GM18861 (cell line): ENCODE measurements around the gene ADGRD1.
"Not testable (repeated sequence)": the region's sequence is repeated elsewhere in the genome, so short reads cannot be mapped to it uniquely, and the experiment has no call there.

ENCODE experiments used
- ATAC-seq: cut with Tn5 transposase; IDR thresholded peaks from one replicate; pipeline ENCODE4 v1.9.1; 2021; ENCODE audit not compliant: unreplicated experiment

ADGRD1 gene

DNA sequence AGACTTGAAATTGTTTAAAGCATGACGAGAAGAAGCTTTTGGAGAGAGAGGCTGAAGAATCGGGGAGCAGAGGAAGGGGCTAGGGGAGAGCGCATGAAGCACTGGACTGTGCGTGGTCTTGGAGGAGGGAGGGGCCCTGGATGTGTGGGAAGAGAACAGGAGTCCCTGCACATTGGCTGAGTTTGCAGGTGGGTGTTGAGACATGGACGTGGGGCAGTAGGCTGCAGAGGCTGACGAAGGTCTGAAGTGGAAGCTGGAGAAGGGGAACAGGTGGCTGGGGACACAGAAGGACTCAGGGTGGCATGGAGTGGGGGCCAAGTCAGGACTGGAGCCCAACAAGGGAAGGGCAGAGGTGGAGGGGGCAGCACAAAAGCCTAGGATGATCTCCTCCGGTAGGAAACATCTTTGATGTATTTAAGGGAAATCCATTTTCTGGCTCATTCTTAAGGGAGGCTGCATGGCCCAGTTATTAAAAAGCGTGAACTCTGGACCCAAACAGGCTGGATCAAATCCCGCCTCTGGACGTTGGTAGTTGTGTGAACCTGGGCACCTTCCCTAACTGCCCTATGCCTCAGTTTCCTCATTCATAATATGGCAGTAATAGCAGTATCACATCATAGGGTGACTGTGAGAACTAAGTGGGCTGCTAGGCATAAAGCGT is 29.0 kb downstream of the ADGRD1 start:
- no peak for ATAC-seq

- ATAC-seq = no peak
These were observed 29.8 kb downstream of the ADGRD1 start for GRCh38 chr12:130983328-130984017.

GRCh38 chr12:130984183-130985058 is 30.7 kb downstream of the ADGRD1 start:
- no peak for ATAC-seq

DNA sequence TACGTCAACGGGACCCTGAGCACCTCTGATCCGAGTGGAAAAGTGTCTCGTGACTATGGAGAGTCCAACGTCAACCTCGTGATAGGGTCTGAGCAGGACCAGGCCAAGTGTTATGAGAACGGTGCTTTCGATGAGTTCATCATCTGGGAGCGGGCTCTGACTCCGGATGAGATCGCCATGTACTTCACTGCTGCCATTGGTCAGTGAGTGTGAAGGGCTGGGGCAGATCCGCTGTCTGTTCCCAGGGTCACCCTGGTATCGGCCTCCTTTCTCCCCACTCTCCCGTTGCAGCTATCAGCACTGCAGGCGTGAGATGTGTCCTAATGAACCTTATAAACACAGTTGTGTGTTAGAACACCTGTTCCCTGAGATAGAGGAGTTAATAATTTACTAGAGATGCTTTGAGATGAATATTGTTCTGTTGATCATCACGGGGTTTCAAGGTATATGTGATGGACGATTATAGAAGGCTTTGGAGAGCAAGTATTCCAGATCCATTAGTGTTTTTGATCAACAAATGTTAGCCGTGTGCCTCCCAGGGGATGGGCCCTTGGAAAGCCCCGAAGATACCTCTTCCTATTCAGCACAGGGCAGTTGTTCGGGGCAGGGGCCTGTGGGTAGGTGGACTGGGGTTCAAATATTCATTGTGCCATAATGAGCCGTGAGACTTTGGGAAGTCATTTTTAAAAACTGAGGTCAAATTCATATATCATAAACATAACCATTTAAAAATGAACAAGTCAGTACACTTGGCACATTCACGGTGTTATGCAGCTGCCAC is 33.6 kb downstream of the ADGRD1 start:
- ATAC-seq = no peak

DNA sequence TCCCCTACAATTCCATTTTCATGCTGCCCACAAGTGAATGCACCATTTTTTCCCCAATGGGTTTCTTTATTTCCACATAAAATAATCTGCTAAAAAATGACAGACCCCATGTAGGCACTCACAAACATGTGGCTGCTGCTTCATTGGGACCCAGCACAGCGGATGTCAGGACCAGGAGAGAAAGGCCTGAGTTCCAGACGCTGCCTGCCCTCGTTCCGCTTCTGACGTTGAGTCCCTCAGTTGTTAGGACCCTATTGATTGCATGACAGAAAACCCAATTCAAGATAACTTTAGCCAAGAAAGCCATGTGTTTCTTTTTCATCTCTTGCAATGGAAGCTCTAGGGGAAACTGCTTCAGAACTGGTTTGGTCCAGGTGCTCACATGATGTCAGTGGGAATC is 34.6 kb downstream of the ADGRD1 start:
- ATAC-seq = no peak

GRCh38 chr12:130988751-130989150 is 35.0 kb downstream of the ADGRD1 start:
- no peak for ATAC-seq

DNA sequence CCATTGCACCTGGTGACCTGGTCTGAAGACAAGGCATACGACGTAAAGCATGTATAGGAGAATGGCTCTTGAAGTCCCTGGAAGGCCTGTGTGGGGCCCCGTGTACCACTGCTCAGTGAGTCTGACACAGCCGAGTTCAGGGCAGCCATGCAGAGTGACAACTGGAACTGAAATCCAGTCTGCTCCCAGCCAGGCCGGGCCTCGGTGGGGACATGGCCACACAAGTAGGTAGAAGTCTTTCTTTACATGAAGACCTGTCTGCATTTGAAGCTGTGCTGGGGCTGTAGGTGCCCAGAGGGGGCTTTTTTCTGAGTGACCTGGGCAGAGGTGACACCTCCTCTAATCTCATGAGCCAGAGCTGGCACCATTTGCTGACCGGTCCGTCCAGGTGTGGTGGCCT is 35.7 kb downstream of the ADGRD1 start:
- ATAC-seq = no peak

DNA sequence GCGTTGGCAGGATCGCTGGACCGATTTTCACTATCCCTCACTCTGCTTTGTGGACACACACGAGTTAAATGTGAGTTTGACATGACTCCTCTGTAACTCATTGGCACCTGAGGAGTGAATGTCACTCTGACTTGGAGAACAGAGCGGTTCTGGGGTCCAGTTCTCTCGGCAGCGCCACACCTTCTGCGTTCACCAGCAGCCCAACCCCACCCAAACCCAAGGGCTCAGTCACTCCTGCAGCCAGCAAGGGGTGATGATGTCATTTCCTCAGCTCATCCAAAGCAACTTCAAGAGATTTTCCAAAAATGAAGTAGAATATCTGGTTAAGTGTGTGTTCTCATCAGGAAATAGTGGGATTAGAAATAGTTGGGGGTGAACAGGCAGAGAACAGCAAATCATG is 36.3 kb downstream of the ADGRD1 start:
- no peak for ATAC-seq

GRCh38 chr12:130992448-130992847 is 38.7 kb downstream of the ADGRD1 start:
- ATAC-seq = no peak

DNA sequence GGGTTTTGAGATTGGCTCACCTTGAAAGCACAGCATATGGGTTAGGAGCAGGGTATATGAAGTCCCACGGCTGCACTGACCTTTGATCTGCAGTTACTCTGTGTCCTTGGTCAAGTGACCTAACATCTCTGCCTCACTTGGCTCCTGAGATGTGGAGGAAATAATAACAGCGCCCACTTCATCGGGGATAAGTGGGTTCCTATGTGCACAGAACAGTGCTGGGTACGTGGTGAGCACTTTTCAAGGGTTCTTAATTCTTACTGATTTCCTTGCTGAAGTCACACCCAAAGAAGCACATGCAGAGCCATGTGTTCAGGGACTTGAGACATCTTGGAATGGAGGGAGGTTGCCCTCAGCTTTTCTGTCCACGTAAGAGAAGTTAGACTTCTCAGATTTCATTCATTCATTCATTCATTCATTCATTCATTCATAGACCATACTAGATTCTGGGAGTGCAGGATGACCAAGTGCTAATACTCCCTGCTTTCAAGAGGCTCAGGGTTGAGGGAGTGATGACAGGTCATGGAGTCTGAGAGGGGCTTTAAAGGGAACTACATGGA is 39.4 kb downstream of the ADGRD1 start:
- no peak for ATAC-seq

DNA sequence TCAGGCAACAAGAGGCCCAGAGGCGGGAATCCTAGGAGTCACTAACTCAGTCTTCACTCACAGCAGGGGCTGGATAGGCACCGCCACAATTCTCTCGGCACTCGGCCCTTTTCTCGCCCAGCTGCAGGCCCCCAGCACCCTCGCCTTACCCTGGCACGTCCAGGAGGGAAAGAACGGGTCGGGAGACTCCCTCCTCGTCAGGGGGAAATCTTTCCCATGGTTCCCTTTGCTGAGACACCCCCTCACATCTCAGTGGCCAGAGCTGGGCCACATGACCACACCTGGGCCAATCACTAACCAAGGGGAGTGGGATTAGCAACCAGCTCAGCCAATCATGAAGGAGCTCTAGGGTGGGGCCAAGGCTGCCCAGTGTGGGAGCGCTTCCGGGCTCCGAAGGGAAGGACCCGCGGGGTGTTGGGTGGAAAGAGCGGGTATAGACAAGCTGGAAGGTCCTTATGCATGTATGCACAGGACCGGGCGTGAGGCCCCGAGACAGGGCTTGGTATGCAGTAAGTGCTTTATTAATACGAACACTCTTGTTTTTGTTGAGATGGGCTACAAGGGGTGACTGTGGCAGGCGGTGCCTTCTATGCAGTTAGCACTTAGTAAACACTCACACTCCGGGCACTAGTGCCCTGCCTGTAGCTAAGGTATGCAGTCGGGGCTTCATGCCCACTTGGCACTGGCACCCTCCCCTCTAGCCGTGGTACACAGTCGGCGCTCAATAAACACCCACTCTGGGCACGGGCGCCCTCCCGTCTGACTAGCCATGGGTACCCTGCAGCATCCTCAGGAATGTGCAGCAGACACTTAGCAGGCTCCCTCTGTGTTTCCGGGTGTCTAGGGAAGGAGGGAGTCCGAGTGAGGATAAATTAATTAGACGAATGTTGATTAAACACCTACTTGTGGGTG is 40.3 kb downstream of the ADGRD1 start:
- no peak for ATAC-seq

DNA sequence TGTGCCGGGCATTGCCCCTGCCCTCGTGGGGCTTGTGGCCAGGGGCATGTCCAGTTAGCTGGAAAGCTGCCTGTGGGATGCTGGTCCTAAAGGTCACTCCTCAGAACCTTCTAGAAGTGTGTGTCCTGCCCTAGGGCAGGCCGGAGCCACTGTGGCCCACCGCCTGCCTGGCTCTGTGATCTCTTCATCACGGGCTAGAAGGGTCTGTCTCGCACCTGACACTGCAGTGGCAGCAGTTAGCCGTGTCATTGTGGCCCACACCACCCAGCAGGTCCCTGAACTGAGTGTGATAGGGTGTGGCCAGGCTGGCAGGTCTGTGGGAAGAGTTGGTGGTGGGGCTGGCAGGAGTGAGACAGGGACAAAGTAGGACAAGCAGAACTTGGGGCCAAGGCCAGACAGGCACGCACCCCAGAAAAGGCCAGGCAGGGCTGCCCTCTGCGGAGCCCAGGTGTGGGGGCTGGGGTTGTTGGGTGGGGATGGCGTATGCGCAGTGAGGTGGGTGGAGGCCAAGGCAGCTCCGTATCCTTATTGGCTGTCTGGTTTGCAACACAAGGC is 41.2 kb downstream of the ADGRD1 start:
- no peak for ATAC-seq

- ATAC-seq = not testable (repeated sequence)
These were observed 41.8 kb downstream of the ADGRD1 start for GRCh38 chr12:130995386-130995969.

- no peak for ATAC-seq
These were observed 44.4 kb downstream of the ADGRD1 start for GRCh38 chr12:130998136-130998535.

- ATAC-seq = no peak
These were observed 46.3 kb downstream of the ADGRD1 start for GRCh38 chr12:131000000-131000486.

DNA sequence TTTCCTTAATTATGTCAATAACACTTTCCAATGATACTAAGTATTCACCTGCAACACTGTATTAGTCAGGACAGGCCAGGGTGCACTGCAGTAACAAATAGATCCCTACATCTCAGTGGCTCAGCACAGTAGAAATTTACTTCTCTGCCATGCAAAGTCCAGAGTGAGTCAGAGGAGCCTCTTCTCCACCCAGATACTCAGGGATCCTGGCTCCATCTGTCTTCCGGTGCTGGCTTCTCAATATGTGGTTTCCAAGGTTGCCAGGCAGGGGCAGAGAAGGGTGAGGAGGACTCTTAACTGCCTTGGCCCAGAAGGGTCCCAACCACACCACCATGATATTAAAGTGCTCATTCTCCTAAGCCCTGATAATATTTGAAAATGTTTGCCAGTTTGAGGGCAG is 47.8 kb downstream of the ADGRD1 start:
- ATAC-seq = no peak

- peak; percentile 84 for ATAC-seq
These were observed 48.5 kb downstream of the ADGRD1 start for GRCh38 chr12:131002216-131002631.

GRCh38 chr12:131003036-131003715 is 49.5 kb downstream of the ADGRD1 start:
- ATAC-seq = no peak
